ENCODE results near the gene ALPK3.

DNA sequence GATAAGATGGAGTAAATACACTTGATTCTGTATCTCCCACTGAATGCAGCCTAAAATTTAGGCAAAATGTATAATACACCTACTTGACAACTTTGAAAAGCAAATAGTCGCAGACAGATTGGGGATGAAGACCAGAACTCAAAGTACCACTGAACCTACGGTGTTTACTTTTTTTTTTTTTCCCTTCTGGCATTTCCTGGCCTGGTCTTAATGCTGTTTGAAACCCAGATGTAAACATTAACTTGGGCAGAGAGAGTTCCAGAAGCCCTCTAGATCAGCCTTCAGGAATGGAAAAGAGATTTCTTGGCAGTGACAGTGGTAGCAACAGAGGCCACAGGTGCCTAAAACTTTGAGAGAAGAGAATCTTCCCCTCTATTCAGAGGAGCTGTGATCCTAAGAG is 27.8 kb downstream of the ALPK3 start:
- TF ChIP-seq, protein P1, sequence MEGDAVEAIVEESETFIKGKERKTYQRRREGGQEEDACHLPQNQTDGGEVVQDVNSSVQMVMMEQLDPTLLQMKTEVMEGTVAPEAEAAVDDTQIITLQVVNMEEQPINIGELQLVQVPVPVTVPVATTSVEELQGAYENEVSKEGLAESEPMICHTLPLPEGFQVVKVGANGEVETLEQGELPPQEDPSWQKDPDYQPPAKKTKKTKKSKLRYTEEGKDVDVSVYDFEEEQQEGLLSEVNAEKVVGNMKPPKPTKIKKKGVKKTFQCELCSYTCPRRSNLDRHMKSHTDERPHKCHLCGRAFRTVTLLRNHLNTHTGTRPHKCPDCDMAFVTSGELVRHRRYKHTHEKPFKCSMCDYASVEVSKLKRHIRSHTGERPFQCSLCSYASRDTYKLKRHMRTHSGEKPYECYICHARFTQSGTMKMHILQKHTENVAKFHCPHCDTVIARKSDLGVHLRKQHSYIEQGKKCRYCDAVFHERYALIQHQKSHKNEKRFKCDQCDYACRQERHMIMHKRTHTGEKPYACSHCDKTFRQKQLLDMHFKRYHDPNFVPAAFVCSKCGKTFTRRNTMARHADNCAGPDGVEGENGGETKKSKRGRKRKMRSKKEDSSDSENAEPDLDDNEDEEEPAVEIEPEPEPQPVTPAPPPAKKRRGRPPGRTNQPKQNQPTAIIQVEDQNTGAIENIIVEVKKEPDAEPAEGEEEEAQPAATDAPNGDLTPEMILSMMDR (IDR thresholded peaks at IDR 0.05), result no peak
- no peak for TF ChIP-seq EZH2 (IDR thresholded peaks at IDR 0.05)

All from neural progenitor cell (in vitro differentiated cells).